ENCODE data around the gene AIFM3. TPM values are rescaled to one million over a fixed set of nuclear protein-coding genes. Genes with fewer than 3 reads are reported as not detected.

AIFM3 gene
- total RNA-seq, 1 donor from 2014 or later = 0.99 TPM

GRCh38 chr22:20990184-20991180 is 23.4 kb downstream of the AIFM3 start:
- DNase-seq (ENCODE audit: low read depth) = no peak

DNA sequence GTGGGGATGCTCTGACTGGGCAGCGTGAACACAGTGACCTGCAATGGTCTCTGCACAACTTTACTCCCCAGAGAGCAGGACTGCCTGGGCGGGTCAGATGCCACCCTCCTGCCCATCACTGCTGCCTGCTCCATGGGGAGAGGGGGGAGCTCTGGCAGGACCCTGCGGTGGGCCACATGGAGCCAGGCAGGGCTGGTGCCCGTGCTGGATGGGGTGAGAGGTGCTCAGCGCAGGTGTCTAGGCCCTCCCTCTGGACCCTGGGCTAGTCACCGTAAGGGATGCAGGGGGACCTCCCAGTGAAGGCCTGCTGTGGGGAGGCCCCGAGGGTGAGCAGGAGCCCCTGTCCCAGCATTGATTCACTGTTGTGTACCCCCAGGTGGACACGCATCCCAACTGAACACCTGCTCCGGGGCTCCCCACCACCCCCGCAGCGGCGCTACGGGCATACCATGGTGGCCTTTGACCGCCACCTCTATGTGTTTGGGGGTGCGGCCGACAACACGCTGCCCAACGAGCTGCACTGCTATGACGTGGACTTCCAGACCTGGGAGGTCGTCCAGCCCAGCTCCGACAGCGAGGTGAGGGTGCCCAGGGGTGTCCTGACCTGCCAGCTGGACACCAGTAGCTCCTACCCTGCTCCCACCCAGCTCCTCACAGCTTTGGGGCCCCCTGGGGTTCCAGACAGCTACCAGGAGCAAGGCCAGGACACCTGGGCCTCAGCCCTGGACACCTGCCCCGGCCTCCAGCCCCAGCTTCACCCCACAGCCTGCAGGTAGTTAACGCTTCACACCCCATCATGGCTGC is 24.4 kb downstream of the AIFM3 start:
- DNase-seq (ENCODE audit: low read depth) = no peak

- no peak for DNase-seq (ENCODE audit: low read depth)
Observed at GRCh38 chr22:20992056-20992442, 25.0 kb downstream of the AIFM3 start.

GRCh38 chr22:20992456-20993303 is 25.6 kb downstream of the AIFM3 start:
- DNase-seq (ENCODE audit: low read depth) = no peak

- DNase-seq (ENCODE audit: low read depth) = no peak
Observed at GRCh38 chr22:20993304-20994127, 26.5 kb downstream of the AIFM3 start.

- DNase-seq (ENCODE audit: low read depth) = no peak
Observed at GRCh38 chr22:20994128-20994901, 27.3 kb downstream of the AIFM3 start.

DNA sequence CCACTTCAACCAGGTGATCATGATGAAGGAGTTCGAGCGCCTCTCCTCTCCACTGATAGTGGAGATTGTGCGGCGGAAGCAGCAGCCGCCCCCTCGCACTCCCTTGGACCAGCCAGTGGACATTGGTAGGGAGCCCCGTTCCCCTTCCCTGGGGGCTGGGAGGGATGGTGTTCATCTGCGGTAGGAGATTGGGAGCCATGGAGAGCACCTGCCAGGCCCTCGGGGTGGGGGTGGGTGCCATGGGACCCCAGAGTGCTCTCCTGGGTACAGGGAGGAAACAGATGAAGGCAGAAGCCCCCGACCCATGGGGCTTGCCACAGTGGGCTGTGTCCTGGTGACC is 27.8 kb downstream of the AIFM3 start:
- no peak for DNase-seq (ENCODE audit: low read depth)

DNA sequence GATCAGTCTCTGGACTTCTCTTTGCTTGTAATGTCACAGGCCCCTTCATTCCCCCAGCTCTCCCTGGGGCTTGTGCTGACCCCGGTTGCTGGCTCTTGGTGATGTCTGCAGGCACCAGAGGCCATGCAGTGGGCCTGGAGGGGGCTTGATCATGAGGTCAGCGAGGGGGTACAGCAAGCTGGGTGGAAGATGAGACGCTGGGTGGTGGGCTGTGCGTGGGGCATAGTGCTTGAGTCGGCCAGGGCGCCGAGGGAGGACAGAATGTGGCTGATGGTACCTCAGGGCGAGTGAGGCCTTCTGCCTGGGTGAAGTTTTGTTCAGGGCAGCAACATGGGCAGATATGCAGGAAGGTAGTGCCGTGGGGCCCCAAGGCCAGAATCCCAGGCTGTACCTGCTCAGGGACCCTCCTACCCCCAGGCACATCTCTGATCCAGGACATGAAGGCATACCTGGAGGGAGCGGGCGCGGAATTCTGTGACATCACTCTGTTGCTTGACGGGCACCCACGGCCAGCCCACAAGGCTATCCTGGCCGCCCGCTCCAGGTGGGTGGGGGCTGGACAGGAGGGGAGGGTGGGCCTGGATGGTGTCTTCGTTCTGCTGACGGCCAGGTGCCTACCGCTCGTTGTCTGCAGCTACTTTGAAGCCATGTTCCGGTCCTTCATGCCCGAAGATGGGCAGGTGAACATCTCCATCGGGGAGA is 28.4 kb downstream of the AIFM3 start:
- no peak for DNase-seq (ENCODE audit: low read depth)

DNA sequence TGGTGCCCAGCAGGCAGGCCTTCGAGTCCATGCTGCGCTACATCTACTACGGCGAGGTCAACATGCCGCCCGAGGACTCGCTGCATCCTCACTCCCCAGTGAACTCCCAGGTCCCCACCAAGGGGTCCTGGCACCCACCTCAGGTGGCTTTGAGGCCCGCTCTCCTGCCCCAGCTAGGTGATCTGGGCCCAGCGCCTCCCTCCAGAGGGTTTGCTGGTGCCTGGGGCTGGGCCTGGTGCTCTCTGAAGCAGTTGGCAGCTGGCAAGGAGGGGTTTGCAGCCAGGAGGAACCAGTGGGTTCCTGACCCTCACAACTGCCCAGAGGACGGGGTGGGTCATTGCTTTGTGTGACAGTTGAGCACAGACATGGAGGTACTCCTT is 29.0 kb downstream of the AIFM3 start:
- no peak for DNase-seq (ENCODE audit: low read depth)

- no peak for DNase-seq (ENCODE audit: low read depth)
Observed at GRCh38 chr22:20996598-20997535, 29.8 kb downstream of the AIFM3 start.

GRCh38 chr22:20997536-20998257 is 30.6 kb downstream of the AIFM3 start:
- no peak for DNase-seq (ENCODE audit: low read depth)

DNA sequence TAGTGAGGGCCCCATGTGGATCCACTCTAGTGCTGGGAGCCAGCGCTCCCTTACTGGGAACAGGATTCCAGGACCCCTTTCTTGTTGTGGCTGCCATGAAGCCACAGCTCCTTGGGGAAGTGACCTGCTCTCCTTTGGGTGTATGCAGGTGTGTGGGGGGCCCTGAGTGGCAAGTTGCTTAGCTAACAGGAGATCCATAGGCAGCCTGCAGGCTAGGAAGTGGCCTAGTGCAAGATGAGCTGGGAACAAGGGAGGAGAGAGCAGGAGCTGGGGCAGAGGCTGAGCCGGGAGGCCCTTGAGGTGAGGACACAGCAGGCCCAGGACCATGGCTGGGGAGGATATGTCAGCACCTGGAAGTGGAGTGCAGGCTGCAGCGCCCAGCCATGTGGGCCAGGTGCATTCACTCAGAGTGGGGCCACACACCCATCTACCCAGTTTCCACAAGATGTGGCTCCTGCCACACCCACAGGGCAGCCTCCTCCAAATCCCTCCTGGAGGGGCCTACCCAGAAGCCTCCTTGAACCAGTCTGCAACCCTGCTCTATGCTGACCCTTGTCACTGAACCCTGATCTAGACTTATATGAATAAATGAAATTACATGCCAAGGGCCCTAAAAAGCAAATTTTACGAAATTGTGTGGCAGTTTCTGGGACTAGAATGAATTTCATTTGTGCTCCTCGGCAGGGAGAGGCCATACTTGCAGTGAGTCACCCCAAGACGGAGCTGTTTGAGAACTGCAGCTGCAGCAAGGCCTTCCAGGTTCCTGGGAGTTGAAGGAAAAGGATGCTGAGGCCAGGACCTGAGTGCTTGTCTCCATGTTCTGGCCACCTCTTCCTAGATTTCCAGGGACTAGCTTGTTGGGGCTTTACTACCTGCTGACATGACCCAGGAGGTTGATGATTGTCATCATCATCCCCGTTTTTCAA is 31.6 kb downstream of the AIFM3 start:
- no peak for DNase-seq (ENCODE audit: low read depth)

DNA sequence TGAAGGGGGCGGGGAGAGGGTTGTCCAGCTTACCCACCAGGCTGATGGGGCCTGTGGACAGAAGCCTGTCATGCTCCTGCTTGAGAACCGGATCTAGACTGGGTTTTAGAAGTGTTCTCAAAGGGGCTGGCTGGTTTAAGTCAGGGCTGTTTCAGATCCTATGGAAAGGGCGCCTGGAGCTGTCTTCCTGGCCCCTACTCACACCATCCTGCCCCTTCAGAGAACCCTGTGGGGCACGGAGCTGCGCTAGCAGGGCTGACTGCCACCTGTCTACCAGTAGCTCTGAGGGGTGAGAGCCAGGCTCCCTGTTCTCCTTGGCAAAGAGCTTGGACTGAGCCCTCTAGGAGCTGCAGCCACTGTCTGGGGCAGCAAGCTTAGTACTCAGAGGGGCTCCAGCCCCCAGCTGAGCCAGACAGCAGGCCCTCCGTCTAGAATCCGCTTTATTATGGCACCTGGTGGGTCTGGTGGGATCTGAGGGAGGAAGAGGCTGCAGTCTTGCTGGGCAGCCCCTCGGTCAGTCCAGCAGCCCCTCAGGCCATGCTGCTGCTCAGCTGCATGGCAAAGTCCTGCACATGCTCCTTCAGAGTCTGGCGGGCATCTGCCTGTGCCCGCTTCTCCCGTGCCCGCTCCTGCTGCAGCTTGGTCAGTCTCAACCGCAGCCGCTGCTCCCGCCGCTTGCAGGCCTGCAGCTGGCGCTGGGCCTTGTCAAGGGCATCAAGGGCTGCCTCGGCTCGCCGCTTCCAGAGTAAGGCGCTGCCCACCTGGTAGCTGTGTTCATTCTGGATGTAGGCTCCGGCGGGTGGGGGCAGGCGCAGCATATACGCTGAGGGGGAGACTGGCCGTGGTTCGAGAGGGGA is 32.5 kb downstream of the AIFM3 start:
- no peak for DNase-seq (ENCODE audit: low read depth)

DNA sequence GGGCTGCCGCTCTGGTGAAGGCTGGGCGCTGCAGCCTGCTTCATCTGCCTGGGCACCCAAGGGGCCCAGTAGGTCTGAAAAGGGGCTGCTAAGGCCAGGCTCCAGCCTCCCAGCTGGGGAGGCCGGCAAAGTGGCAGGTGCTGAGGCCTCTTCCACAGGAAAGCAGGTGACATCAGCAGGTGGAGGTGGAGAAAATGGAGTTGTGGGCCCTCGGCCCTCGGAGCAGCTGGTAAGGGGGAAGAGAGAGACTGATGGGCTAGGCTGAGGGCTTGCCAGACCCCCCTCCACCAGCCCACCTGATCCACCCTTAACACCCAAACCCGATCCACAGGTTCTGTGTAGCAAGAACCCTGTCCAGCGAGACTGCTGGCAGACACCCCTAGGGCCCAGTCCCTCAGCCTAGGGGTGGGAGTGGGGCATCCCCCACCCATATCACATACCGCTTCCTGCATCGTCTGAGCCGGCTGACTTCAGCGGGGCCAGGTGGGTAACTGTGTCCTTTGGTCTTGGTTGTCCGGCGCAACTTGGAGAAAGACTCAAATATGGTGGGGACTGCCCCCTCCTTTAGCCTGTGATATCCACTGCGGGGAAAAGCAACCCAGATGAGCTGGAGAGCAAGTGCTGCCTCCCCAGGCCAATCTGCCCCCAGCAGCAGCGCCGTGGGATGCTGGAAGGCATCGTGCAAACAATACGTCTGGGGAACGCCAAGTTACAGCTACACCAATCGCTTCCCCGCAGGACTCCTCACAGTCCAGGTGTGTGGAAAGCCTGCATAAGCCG is 33.3 kb downstream of the AIFM3 start:
- no peak for DNase-seq (ENCODE audit: low read depth)

All from renal cortical epithelial cell (primary cell).